T-helper 1 cell treated with Interleukin-12 subunit alpha and Interleukin-12 subunit beta and Interleukin-4 antibody, amounts not matched to agents 30 ng/mL and 1 ng/mL, for 36 hours (primary cell): ENCODE results near the gene THBS1. TPM values are rescaled to one million over a fixed set of nuclear protein-coding genes. Genes with fewer than 3 reads are reported as not detected.

ENCODE experiments used
- intact Hi-C: fragments of 100-400 bp; cut with micrococcal nuclease; formaldehyde crosslinking; loops from one replicate; pipeline ENCODE4 v1.15.1; 2024
- total RNA-seq: library from RNA; stranded (reverse); gene quantifications from 2 replicates; pipeline ENCODE4 v1.2.3, GENCODE V29; 2022

The THBS1 gene
- total RNA-seq, 1 donor from 2014 or later = 3.1 TPM

DNA sequence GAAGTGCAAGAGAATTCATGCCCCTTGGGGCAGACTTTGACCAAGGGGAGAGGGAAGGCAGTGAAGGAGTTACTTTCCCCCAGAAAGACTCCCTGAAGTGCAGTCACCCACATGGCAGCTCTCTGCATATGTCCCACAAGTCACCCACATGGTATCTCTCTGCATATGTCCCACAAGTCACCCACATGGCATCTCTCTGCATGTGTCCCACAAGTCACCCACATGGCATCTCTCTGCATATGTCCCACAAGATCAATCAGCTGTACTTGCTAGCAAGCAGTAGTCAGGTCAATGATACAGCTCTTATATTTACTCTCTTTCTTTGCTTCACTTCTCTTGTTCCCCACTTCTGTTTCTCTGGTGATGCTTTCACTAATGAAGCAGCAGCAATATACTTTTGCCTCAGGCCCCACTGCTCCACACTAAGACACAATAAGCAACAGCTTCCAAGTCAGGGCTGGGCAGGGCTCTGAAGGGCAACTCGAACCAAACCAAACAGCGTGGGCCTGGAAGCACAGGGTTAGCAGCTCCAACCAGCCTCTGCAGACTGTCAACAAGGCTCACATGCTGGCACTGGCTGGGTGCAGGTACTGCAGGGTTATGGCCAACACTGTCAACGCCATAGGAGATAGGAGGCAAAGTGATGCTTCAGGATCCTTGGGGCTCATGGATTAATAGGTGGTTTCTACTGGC, 46.7 kb downstream of the THBS1 start:
- intact Hi-C loops = loop anchor here (2.0 to 10.0 kb wide), 6 partner anchors 15 to 1175 kb away; partner anchors contain the start of genes BMF, EIF2AK4 and FAM98B

DNA sequence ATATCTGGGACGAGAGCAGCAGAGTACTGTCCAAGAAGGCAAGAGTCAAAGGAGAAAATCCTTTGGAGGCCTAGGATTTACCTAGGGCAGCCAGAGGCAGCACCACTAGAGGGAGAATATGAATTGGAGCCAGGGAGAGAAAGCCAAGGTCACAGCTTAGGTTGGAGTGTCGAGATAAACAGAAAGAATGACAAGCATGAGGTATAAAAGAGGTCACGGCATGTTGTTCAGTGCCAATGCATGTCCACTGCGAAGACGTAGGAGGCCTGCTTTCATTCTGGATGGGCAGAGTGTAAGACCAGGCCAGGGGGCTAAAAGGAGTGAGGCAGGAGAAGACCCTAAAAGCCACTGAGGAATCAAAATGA, 47.2 kb downstream of the THBS1 start:
- intact Hi-C loops = loop anchor here (2.0 to 10.0 kb wide), 6 partner anchors 15 to 1176 kb away; partner anchors contain the start of genes BMF, EIF2AK4 and FAM98B

- intact Hi-C loops = loop anchor here (1.0 to 10.0 kb wide), 7 partner anchors 14 to 1176 kb away; partner anchors contain the start of genes BMF, EIF2AK4 and FAM98B
Measured at GRCh38 chr15:39628546-39629257, 47.8 kb downstream of the THBS1 start.

- intact Hi-C loops = loop anchor here (1.0 to 10.0 kb wide), 7 partner anchors 13 to 1177 kb away; partner anchors contain the start of genes BMF, EIF2AK4 and FAM98B
Measured at GRCh38 chr15:39629371-39629770, 48.5 kb downstream of the THBS1 start.

DNA sequence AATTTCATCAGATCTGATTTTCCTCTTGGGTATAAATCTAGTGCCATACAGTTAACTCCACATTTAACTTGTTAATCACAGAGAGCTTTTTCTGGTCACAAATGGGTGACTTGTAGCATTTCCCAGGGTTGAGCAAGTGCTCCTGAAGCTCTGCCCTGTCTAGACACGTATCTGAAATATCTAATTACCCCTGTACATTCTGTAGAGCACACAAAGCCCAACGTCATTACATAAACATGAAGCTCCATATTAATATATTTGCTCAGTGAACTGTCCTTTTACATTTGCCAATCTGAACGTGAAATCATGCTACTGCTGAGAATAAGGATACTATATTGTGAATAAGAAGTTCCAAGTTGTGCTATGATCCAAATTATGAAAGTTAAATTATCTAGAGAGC, 49.0 kb downstream of the THBS1 start:
- intact Hi-C loops = loop anchor here (1.0 to 10.0 kb wide), 7 partner anchors 13 to 1178 kb away; partner anchors contain the start of genes BMF, EIF2AK4 and FAM98B

- intact Hi-C loops = loop anchor here (1.0 kb wide), 1 partner anchor 8 kb away; no protein-coding TSS in a partner anchor
Measured at GRCh38 chr15:39631357-39631756, 50.5 kb downstream of the THBS1 start.

GRCh38 chr15:39638041-39638440, 57.2 kb downstream of the THBS1 start:
- intact Hi-C loops = no loop called here

DNA sequence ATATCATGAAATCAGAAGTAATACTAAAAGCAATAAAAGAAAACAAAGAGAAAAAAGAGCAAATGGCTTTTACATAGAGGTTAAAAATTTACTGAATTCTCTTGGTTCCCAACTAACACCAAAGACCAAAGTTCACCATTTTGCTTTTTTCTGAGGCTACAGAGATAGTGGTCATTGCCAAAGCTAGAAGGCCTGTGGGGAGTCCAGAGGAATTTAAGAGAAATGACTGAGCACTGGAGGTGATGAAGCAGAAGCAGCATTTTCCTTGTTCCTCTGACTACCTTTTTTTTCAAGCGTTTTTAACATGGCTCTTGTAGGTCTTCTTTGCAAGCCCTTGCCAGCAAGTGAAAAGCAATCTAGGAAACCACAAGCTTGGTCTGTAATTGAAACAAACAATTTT, 58.2 kb downstream of the THBS1 start:
- intact Hi-C loops = no loop called here

GRCh38 chr15:39640665-39641064, 59.8 kb downstream of the THBS1 start:
- intact Hi-C loops = no loop called here

- intact Hi-C loops = no loop called here
Measured at GRCh38 chr15:39641191-39641889, 60.5 kb downstream of the THBS1 start.

- intact Hi-C loops = loop anchor here (2.0 kb wide), 1 partner anchor 13 kb away; no protein-coding TSS in a partner anchor
Measured at GRCh38 chr15:39642011-39642640, 61.2 kb downstream of the THBS1 start.

- intact Hi-C loops = loop anchor here (2.0 kb wide), 1 partner anchor 15 kb away; no protein-coding TSS in a partner anchor
Measured at GRCh38 chr15:39643727-39644126, 62.8 kb downstream of the THBS1 start.

DNA sequence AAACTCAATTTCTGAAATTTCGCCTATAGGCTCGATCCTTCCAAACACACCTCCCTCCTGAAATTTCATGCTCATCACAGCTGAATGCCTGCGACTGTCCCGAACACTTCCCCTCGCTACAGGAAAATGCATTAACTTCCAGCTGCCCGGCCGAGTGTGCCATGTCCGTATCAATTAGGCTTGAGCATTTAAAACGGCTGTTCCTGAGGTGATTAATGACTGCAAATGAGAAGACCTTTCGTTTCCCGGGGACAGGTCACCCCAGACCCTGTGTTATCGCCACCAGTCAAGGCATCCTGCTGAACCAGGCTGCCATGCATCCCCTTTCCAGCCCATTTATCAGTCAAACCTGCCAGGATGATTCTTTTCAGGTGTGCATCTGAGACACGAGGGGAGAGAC, 63.3 kb downstream of the THBS1 start:
- intact Hi-C loops = no loop called here

- intact Hi-C loops = no loop called here
Measured at GRCh38 chr15:39645138-39645975, 64.5 kb downstream of the THBS1 start.

DNA sequence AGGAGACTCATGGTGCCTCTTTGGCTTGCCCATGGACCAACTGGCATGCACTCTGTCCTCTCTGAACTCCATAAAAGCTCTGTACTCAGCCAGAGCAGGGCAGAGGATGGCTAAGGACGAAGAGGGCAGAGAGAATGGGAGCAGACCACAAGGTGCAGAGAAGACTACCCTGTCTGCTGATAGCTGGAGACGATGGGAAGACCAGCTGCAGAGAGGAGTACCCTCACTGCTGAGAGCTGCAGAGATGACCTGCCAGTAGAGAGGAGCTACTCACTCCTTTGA, 65.0 kb downstream of the THBS1 start:
- intact Hi-C loops = no loop called here

DNA sequence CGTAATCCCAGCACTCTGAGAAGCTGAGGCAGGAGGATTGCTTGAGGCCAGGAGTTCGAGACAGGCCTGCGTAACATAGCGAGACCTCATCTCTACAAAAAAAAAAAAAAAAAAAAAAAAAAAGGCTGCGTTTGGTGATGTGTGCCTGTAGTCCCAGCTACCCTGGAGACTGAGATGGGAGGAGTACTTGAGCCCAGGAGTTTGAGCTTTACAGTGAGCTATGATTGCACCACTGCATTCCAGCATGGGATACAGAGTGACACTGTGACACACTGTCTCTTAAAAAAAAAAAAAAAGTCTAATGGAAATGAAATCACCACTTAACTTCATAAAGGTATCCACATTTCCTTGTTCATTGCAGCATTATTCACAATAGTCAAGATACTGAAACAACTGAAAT, 65.5 kb downstream of the THBS1 start:
- intact Hi-C loops = no loop called here
